ENCODE results near the gene CCBE1.

The CCBE1 gene

GRCh38 chr18:59704146-59704545, 6.9 kb upstream of the CCBE1 start:
- TF ChIP-seq USF1 (IDR thresholded peaks at IDR 0.05) (no peak), EGR1 (IDR thresholded peaks at IDR 0.05) (no peak), TAF1 (IDR thresholded peaks at IDR 0.05; ENCODE audit: low read depth) (no peak), EP300 (IDR thresholded peaks at IDR 0.05; ENCODE audit: borderline replicate concordance) (no peak), TEAD4 (IDR thresholded peaks at IDR 0.05) (no peak), FOXM1 (IDR thresholded peaks at IDR 0.05; ENCODE audit: borderline replicate concordance, low read depth) (no peak), CEBPB (IDR thresholded peaks at IDR 0.05) (no peak), YY1 (IDR thresholded peaks at IDR 0.05; ENCODE audit: low read depth) (no peak)

- TF ChIP-seq NFIC (IDR thresholded peaks at IDR 0.05) (no peak), CREB1 (IDR thresholded peaks at IDR 0.05; ENCODE audit: low read depth) (no peak), TAF1 (IDR thresholded peaks at IDR 0.05; ENCODE audit: low read depth) (no peak), EGR1 (IDR thresholded peaks at IDR 0.05) (no peak), EP300 (IDR thresholded peaks at IDR 0.05; ENCODE audit: borderline replicate concordance) (no peak), FOXM1 (IDR thresholded peaks at IDR 0.05; ENCODE audit: borderline replicate concordance, low read depth) (no peak), MAX (IDR thresholded peaks at IDR 0.05) (no peak), TEAD4 (IDR thresholded peaks at IDR 0.05) (no peak), YY1 (IDR thresholded peaks at IDR 0.05; ENCODE audit: low read depth) (no peak), TCF12 (IDR thresholded peaks at IDR 0.05; ENCODE audit: low read depth) (no peak), RAD21 (IDR thresholded peaks at IDR 0.05; ENCODE audit: low read depth) (no peak), REST (IDR thresholded peaks at IDR 0.05; ENCODE audit: low read depth) (no peak), ZBTB7A (IDR thresholded peaks at IDR 0.05; ENCODE audit: low read depth) (no peak), USF1 (IDR thresholded peaks at IDR 0.05) (no peak)
These were observed 4.0 kb upstream of the CCBE1 start for GRCh38 chr18:59701272-59701671.

- TF ChIP-seq TAF1 (IDR thresholded peaks at IDR 0.05; ENCODE audit: low read depth) (no peak), FOXM1 (IDR thresholded peaks at IDR 0.05; ENCODE audit: borderline replicate concordance, low read depth) (no peak), CREB1 (IDR thresholded peaks at IDR 0.05; ENCODE audit: low read depth) (no peak), USF1 (IDR thresholded peaks at IDR 0.05) (no peak), EP300 (IDR thresholded peaks at IDR 0.05; ENCODE audit: borderline replicate concordance) (no peak), NFIC (IDR thresholded peaks at IDR 0.05) (no peak), RAD21 (IDR thresholded peaks at IDR 0.05; ENCODE audit: low read depth) (no peak), MAX (IDR thresholded peaks at IDR 0.05) (no peak), YY1 (IDR thresholded peaks at IDR 0.05; ENCODE audit: low read depth) (no peak), REST (IDR thresholded peaks at IDR 0.05; ENCODE audit: low read depth) (no peak), TEAD4 (IDR thresholded peaks at IDR 0.05) (no peak), ZBTB7A (IDR thresholded peaks at IDR 0.05; ENCODE audit: low read depth) (no peak), TCF12 (IDR thresholded peaks at IDR 0.05; ENCODE audit: low read depth) (no peak), EGR1 (IDR thresholded peaks at IDR 0.05) (no peak)
These were observed 3.3 kb upstream of the CCBE1 start for GRCh38 chr18:59700535-59700967.

GRCh38 chr18:59699750-59700534, 2.7 kb upstream of the CCBE1 start:
- TF ChIP-seq USF1 (IDR thresholded peaks at IDR 0.05) (no peak), RAD21 (IDR thresholded peaks at IDR 0.05; ENCODE audit: low read depth) (no peak), CREB1 (IDR thresholded peaks at IDR 0.05; ENCODE audit: low read depth) (no peak), TEAD4 (IDR thresholded peaks at IDR 0.05) (no peak), MAX (IDR thresholded peaks at IDR 0.05) (no peak), REST (IDR thresholded peaks at IDR 0.05; ENCODE audit: low read depth) (no peak)

All from Ishikawa (cell line).